ENCODE data around the gene NOS1. TPM values are rescaled to one million over a fixed set of nuclear protein-coding genes. Genes with fewer than 3 reads are reported as not detected.
"Not testable (repeated sequence)": the region's sequence is repeated elsewhere in the genome, so short reads cannot be mapped to it uniquely, and the experiment has no call there.

NOS1 gene
- total and polyA plus RNA-seq, 3 experiments from 2014 or later = not detected

- Mint-ChIP-seq H3K4me1 (peaks cover 9 to 28% (median 12%) of the 10 kb centered on the region in 3 donors), H3K9me3 (no peaks in the 10 kb centered on the region), H3K27ac (no peak overlapping the region), H3K36me3 (peaks cover 0 to 10% (median 0%) of the 10 kb centered on the region in 3 donors), H3K4me3 (peak overlapping the region in 1 of 7 donors; percentile 83), H3K27me3 (peaks cover 12 to 16% of the 10 kb centered on the region in 2 donors)
- ChIA-PET CTCF (no interaction called here), POLR2A (no interaction called here)
- DNase-seq = no peak
- Histone ChIP-seq H3K36me3 (ENCODE audit: insufficient read depth, low read length) (no peaks in the 10 kb centered on the region), H3K27me3 (ENCODE audit: insufficient read depth, low read length, poor library complexity, severe bottlenecking) (no peaks in the 10 kb centered on the region), H3K4me1 (ENCODE audit: insufficient read depth, low read length) (peaks cover 6% of the 10 kb centered on the region), H3K27ac (ENCODE audit: low read depth, low read length) (no peak overlapping the region), H3K9me3 (ENCODE audit: low read length) (no peaks in the 10 kb centered on the region), H3K4me3 (ENCODE audit: low read length) (no peak overlapping the region)
These were observed 167.5 kb downstream of the NOS1 start for GRCh38 chr12:117193903-117194302.

- CTCF ChIA-PET; H3K4me3 ChIP-seq (ENCODE audit: low read length); H3K9me3 ChIP-seq (ENCODE audit: low read length); DNase-seq; H3K9me3 Mint-ChIP-seq; POLR2A ChIA-PET; H3K27me3 ChIP-seq (ENCODE audit: insufficient read depth, low read length, poor library complexity, severe bottlenecking); H3K36me3 ChIP-seq (ENCODE audit: insufficient read depth, low read length); H3K27ac ChIP-seq (ENCODE audit: low read depth, low read length): not testable (repeated sequence)
- Mint-ChIP-seq H3K4me3 (peak overlapping the region in 1 of 7 donors; percentile 20), H3K4me1 (peaks cover 21 to 39% (median 22%) of the 10 kb centered on the region in 3 donors), H3K27me3 (peaks cover 9 to 15% of the 10 kb centered on the region in 2 donors), H3K27ac (peak overlapping the region in 1 of 8 donors; percentile 15), H3K36me3 (peaks cover 0 to 19% (median 0%) of the 10 kb centered on the region in 3 donors)
- H3K4me1 ChIP-seq (ENCODE audit: insufficient read depth, low read length) = peaks cover 10% of the 10 kb centered on the region
These were observed 168.8 kb downstream of the NOS1 start for GRCh38 chr12:117192581-117192980.

DNA sequence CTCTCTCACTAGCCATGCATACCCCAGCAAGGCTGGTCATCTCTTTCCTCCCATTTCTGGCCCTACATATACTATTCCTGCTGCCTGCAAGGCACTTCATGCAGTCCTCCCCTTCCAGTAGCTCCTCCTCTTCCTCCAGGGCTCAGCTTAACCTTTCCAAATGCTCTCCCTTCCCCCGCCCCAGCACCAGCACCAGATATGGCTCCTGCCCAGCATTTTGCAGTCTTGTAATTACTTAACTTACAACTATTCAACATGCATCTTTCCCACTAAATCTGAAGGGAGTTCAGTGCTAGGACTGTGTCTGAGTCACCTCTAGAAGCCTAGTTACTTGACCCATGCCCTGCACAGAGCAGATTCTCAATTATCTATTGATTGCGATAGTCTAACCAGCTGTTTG lies 169.4 kb downstream of the NOS1 start:
- ChIA-PET POLR2A (no interaction called here), CTCF (no interaction called here)
- Histone ChIP-seq H3K36me3 (ENCODE audit: insufficient read depth, low read length) (no peaks in the 10 kb centered on the region), H3K4me1 (ENCODE audit: insufficient read depth, low read length) (peaks cover 10% of the 10 kb centered on the region), H3K27ac (ENCODE audit: low read depth, low read length) (no peak overlapping the region), H3K27me3 (ENCODE audit: insufficient read depth, low read length, poor library complexity, severe bottlenecking) (no peaks in the 10 kb centered on the region), H3K9me3 (ENCODE audit: low read length) (no peaks in the 10 kb centered on the region), H3K4me3 (ENCODE audit: low read length) (no peak overlapping the region)
- Mint-ChIP-seq H3K4me3 (peak overlapping the region in 6 of 7 donors; percentile 20 to 98 (median 71)), H3K36me3 (peaks cover 0 to 22% (median 2%) of the 10 kb centered on the region in 3 donors), H3K27me3 (peaks cover 6 to 10% of the 10 kb centered on the region in 2 donors), H3K9me3 (no peaks in the 10 kb centered on the region), H3K4me1 (peaks cover 24 to 43% (median 26%) of the 10 kb centered on the region in 3 donors), H3K27ac (peak overlapping the region in 1 of 8 donors; percentile 43)
- DNase-seq = no peak

GRCh38 chr12:117190210-117190781 lies 171.1 kb downstream of the NOS1 start, which contains the start of gene FBXO21:
FBXO21 (minus strand) TSS chr12:117190470; CDS start chr12:117190456, 14 bp downstream.
- peak within 1 kb of the TSS; percentile 84 for H3K4me3 ChIP-seq (ENCODE audit: low read length)
- peak; percentile 90 to 95 (median 93) for DNase-seq
- no peaks in the 10 kb centered on the region for H3K27me3 ChIP-seq (ENCODE audit: insufficient read depth, low read length, poor library complexity, severe bottlenecking)
- no peaks in the 10 kb centered on the region for H3K9me3 ChIP-seq (ENCODE audit: low read length)
- Mint-ChIP-seq H3K4me3 (peak within 1 kb of the TSS; percentile 91 to 98 (median 94)), H3K27me3 (peaks cover 4 to 7% of the 10 kb centered on the region in 2 donors), H3K27ac (peak within 1 kb of the TSS; percentile 70 to 96 (median 93)), H3K36me3 (peaks cover 0 to 38% (median 2%) of the 10 kb centered on the region in 3 donors), H3K4me1 (peaks cover 29 to 47% (median 32%) of the 10 kb centered on the region in 3 donors), H3K9me3 (no peaks in the 10 kb centered on the region)
- peaks cover 10% of the 10 kb centered on the region for H3K4me1 ChIP-seq (ENCODE audit: insufficient read depth, low read length)
- peaks cover 9% of the 10 kb centered on the region for H3K36me3 ChIP-seq (ENCODE audit: insufficient read depth, low read length)
- peak within 1 kb of the TSS; percentile 64 for H3K27ac ChIP-seq (ENCODE audit: low read depth, low read length)
- CTCF ChIA-PET = no interaction called here
- POLR2A ChIA-PET = no interaction called here

DNA sequence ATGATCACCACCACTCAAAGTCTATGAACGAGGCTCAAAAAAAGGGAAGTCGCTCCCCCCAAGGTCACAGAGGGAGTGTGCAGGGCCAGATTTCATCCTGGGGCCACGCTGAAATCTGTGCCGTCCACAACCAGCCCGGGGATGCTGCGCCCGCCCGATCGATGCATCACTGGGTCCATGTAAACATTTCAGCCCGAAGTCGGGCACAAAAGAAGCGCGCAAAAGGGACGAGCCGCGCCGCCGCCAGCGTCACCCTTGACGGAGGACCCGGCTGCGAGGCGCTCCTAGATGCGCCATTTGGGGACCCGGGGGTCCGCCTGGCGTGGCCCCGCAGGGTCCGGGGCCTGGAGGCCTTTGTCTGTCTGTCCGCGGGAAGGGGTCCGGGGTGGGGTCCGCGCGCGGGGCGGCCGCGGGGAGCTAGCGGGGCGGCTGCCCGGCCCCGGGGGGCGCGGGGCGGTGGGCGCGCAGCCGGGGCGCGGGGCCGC lies 171.7 kb downstream of the NOS1 start:
- peak in 4 of 5 donors; percentile 5 to 60 (median 16) for DNase-seq
- H3K27me3 Mint-ChIP-seq = peaks cover 4 to 7% of the 10 kb centered on the region in 2 donors
- peak overlapping the region; percentile 91 to 98 (median 94) for H3K4me3 Mint-ChIP-seq
- Histone ChIP-seq H3K36me3 (ENCODE audit: insufficient read depth, low read length) (peaks cover 14% of the 10 kb centered on the region), H3K4me3 (ENCODE audit: low read length) (peak overlapping the region; percentile 84), H3K27ac (ENCODE audit: low read depth, low read length) (peak overlapping the region; percentile 64), H3K4me1 (ENCODE audit: insufficient read depth, low read length) (peaks cover 10% of the 10 kb centered on the region), H3K27me3 (ENCODE audit: insufficient read depth, low read length, poor library complexity, severe bottlenecking) (no peaks in the 10 kb centered on the region), H3K9me3 (ENCODE audit: low read length) (no peaks in the 10 kb centered on the region)
- peak overlapping the region; percentile 70 to 96 (median 93) for H3K27ac Mint-ChIP-seq
- H3K4me1 Mint-ChIP-seq = peaks cover 34 to 50% (median 37%) of the 10 kb centered on the region in 3 donors
- H3K36me3 Mint-ChIP-seq = peaks cover 2 to 43% (median 7%) of the 10 kb centered on the region in 3 donors
- ChIA-PET CTCF (no interaction called here), POLR2A (no interaction called here)
- H3K9me3 Mint-ChIP-seq = no peaks in the 10 kb centered on the region

GRCh38 chr12:117188961-117189724 lies 172.3 kb downstream of the NOS1 start:
- ChIA-PET CTCF (interaction anchor here (1.3 kb wide), 1 partner anchor 118 kb away, joined by 3 read pairs; no protein-coding TSS in a partner anchor), POLR2A (no interaction called here)
- peak overlapping the region; percentile 84 for H3K4me3 ChIP-seq (ENCODE audit: low read length)
- Mint-ChIP-seq H3K27me3 (peaks cover 4 to 7% of the 10 kb centered on the region in 2 donors), H3K4me1 (peaks cover 35 to 54% (median 37%) of the 10 kb centered on the region in 3 donors), H3K4me3 (peak overlapping the region; percentile 91 to 98 (median 94)), H3K27ac (peak overlapping the region; percentile 70 to 96 (median 94)), H3K36me3 (peaks cover 5 to 48% (median 10%) of the 10 kb centered on the region in 3 donors), H3K9me3 (no peaks in the 10 kb centered on the region)
- H3K27me3 ChIP-seq (ENCODE audit: insufficient read depth, low read length, poor library complexity, severe bottlenecking) = no peaks in the 10 kb centered on the region
- H3K27ac ChIP-seq (ENCODE audit: low read depth, low read length) = peak overlapping the region; percentile 64
- no peak for DNase-seq
- peaks cover 10% of the 10 kb centered on the region for H3K4me1 ChIP-seq (ENCODE audit: insufficient read depth, low read length)
- no peaks in the 10 kb centered on the region for H3K9me3 ChIP-seq (ENCODE audit: low read length)
- peaks cover 15% of the 10 kb centered on the region for H3K36me3 ChIP-seq (ENCODE audit: insufficient read depth, low read length)

DNA sequence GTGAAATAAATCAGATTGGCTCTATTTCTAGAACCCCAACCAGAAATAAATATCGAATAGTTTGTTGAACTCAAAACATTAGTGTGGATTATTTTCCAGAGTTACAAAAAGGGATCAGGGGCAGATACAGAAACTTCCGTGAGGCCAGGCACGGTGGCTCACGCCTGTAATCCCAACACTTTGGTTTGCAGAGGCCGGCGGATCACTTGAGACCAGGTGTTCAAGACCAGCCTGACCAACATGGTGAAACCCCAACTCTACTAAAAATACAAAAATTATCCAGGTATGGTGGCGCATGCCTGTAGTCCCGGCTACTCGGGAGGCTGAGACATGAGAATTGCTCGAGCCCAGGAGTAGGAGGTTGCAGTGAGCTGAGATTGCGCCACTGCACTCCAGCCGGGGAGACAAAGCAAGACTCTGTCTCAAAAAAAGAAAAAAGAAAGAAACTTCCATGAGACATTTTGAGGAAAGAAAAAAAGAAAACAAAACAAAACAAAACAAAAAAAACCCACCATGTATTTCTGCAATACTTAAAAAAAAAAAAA lies 173.2 kb downstream of the NOS1 start:
- Histone ChIP-seq H3K4me1 (ENCODE audit: insufficient read depth, low read length) (peaks cover 10% of the 10 kb centered on the region), H3K27ac (ENCODE audit: low read depth, low read length) (no peak overlapping the region), H3K27me3 (ENCODE audit: insufficient read depth, low read length, poor library complexity, severe bottlenecking) (no peaks in the 10 kb centered on the region), H3K36me3 (ENCODE audit: insufficient read depth, low read length) (peaks cover 20% of the 10 kb centered on the region), H3K9me3 (ENCODE audit: low read length) (no peaks in the 10 kb centered on the region), H3K4me3 (ENCODE audit: low read length) (no peak overlapping the region)
- DNase-seq = no peak
- H3K9me3 Mint-ChIP-seq = no peaks in the 10 kb centered on the region
- ChIA-PET POLR2A (interaction anchor here (0.8 kb wide), 1 partner anchor 116 kb away, joined by 7 read pairs; no protein-coding TSS in a partner anchor), CTCF (interaction anchor here (1.3 kb wide), 1 partner anchor 118 kb away, joined by 3 read pairs; no protein-coding TSS in a partner anchor)
- H3K4me3 Mint-ChIP-seq = peak overlapping the region; percentile 78 to 98 (median 93)
- peak overlapping the region in 5 of 8 donors; percentile 23 to 90 (median 58) for H3K27ac Mint-ChIP-seq
- H3K36me3 Mint-ChIP-seq = peaks cover 7 to 56% (median 15%) of the 10 kb centered on the region in 3 donors
- H3K4me1 Mint-ChIP-seq = peaks cover 35 to 56% (median 41%) of the 10 kb centered on the region in 3 donors
- H3K27me3 Mint-ChIP-seq = peaks cover 0 to 1% of the 10 kb centered on the region in 2 donors
